Kidney epithelial cell (primary cell): ENCODE results near the gene PTPN13. TPM values are rescaled to one million over a fixed set of nuclear protein-coding genes. Genes with fewer than 3 reads are reported as not detected.

Experiments used
- DNase-seq: peaks from one replicate; pipeline ENCODE4 v3.0.0-alpha.2; 2010; ENCODE audit warnings: low read depth
- H3K27me3 ChIP-seq: 2 replicates; pipeline ENCODE4 v1.6.0; 2011; ENCODE audit warnings: low read length; ENCODE audit not compliant: control insufficient read depth, insufficient read depth
- H3K36me3 ChIP-seq: 2 replicates; pipeline ENCODE4 v1.5.1; 2011; ENCODE audit warnings: low read length; ENCODE audit not compliant: control insufficient read depth, insufficient read depth
- H3K4me3 ChIP-seq: 2 replicates; pipeline ENCODE4 v1.5.1; 2011; ENCODE audit warnings: low read depth, mild to moderate bottlenecking, control low read depth, low read length
- CTCF ChIP-seq: IDR thresholded peaks from 2 replicates; pipeline ENCODE4 v1.5.1; 2011; ENCODE audit warnings: mild to moderate bottlenecking, moderate library complexity, low read length, control low read depth, inconsistent platforms; ENCODE audit not compliant: insufficient read depth, poor library complexity, severe bottlenecking
- total RNA-seq: library from RNA; depleted of rRNA; stranded (reverse); fragments of >200 nt; gene quantifications from 2 replicates; pipeline ENCODE4 v1.2.3, GENCODE V29; 2015

Gene PTPN13
- total RNA-seq, 1 donor from 2014 or later: 20.1 TPM

DNA sequence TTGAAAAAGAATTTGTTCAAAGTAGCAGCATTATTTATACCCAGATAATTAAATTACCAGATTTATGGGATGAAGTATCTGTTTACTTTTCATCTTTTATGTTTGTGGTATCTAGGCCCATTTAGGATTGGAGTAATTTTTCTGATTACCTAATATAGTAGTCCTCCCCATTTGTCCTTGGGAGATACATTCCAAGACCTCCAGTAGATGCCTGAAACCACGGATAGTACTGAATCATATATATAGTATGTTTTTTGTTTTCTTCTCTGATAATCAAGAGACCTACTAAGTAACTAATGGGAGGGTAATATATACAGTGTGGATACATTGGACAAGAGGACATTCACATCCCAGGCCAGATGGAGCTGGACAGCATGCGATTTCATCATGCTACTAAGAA lies 30.7 kb upstream of the PTPN13 start:
- H3K27me3 ChIP-seq: no peaks in the 10 kb centered on the region
- no peak for TF ChIP-seq CTCF

GRCh38 chr4:86564795-86565194 lies 29.3 kb upstream of the PTPN13 start:
- no peak for TF ChIP-seq CTCF
- DNase-seq: no peak
- Histone ChIP-seq H3K36me3 (no peaks in the 10 kb centered on the region), H3K4me3 (no peak overlapping the region), H3K27me3 (no peaks in the 10 kb centered on the region)

More for the DNA sequence above, 30.7 kb upstream of the PTPN13 start:
- no peak for DNase-seq
- no peak overlapping the region for H3K4me3 ChIP-seq
- H3K36me3 ChIP-seq: no peaks in the 10 kb centered on the region

DNA sequence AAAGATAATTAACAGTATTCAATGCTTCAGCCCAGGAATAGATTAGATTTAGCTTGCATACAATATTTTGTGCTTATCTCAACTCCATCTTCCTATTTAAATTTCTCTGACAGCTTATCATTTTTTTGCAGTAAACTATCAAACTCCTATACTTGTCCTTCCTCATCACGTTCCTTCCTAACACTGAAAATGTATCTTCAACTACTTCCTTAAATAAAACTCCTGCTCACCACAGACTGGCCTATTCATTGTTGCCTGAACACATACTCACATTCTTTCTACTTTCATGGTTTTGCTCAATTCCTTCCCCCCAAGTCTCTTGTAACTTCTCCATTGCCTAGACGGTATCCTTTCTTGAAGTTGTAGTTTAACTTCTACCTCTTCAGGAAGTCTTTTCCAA lies 28.5 kb upstream of the PTPN13 start:
- no peak overlapping the region for H3K4me3 ChIP-seq
- no peak for TF ChIP-seq CTCF
- no peak for DNase-seq

GRCh38 chr4:86569103-86569870 lies 24.8 kb upstream of the PTPN13 start:
- TF ChIP-seq CTCF: no peak
- no peak for DNase-seq
- H3K36me3 ChIP-seq: no peaks in the 10 kb centered on the region
- no peak overlapping the region for H3K4me3 ChIP-seq
- no peaks in the 10 kb centered on the region for H3K27me3 ChIP-seq

More for the DNA sequence above, 28.5 kb upstream of the PTPN13 start:
- Histone ChIP-seq H3K27me3 (no peaks in the 10 kb centered on the region), H3K36me3 (no peaks in the 10 kb centered on the region)

- H3K4me3 ChIP-seq: no peak overlapping the region
- no peak for DNase-seq
- no peaks in the 10 kb centered on the region for H3K27me3 ChIP-seq
- no peak for TF ChIP-seq CTCF
- no peaks in the 10 kb centered on the region for H3K36me3 ChIP-seq
Measured at GRCh38 chr4:86579941-86580340, 14.2 kb upstream of the PTPN13 start.

GRCh38 chr4:86582410-86582809 lies 11.7 kb upstream of the PTPN13 start:
- TF ChIP-seq CTCF: no peak
- no peaks in the 10 kb centered on the region for H3K27me3 ChIP-seq
- H3K4me3 ChIP-seq: no peak overlapping the region
- H3K36me3 ChIP-seq: no peaks in the 10 kb centered on the region
- peak; percentile 56 for DNase-seq
